Stimulated activated CD4-positive, alpha-beta T cell treated with anti-CD3 and anti-CD28 coated beads, TNF-alpha, amount 100 ng/mL, for 48 hours (primary cell): ENCODE data around the gene GFPT2.

Experiments used
- DNase-seq, 3 donors: peaks; one replicate each; pipeline ENCODE4 v3.0.0-alpha.2; 2020; ENCODE audit warnings: low read depth in 3 of 3

Gene GFPT2

DNA sequence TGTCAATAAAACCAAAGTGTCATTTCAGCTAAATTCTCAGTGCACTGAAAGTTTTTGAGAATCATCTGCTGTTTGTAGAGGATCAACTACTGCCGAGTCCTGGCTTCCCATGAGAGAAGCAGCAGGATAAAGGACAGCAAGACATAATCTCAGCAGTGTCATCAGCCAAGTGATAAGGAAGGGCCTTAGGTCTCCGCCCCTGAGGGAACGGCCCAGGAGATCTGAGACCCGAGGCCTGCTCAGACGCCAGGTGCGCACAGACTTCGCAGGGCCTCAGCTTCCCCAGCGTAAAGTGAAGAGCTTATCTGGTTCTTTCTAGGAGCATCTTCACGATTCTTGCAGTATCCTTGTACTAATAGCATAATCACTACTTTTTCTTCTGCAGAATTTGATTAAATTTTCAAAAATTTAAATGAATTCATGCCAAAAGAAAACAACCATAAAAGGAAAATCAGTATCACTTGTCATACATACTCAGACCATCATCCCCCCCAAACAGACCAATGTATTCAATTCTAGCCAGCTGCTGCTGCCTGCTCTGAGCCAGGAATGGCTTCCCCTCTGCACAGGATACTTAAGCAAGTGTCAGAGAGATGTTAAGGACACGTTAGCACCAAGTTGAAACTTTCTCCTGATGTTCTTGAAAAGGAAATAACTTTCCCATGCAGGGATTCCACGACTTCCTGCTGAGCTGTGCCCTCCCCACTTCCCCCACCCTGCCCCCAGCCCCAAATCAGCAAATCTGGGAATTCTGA lies 2.2 kb downstream of the GFPT2 start:
- DNase-seq = no peak

DNA sequence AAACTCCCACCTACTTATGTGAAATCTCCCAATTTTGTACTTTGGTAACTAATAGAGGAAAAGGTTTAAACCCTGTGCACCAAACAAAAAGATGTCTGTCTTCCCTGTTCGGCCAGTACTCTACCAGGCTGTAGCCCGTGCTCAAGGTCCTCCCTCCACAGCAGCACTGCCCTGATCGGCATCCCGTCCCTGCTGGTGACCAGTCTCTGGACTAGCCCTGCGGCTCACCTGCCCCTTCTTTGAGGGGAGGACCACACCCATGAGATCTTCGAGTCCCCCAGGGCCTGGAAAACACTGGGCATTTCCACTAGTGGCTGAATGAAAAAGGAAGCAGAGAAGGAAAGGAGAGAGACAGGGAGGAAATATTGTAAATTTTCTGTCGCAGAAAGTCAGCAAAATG lies 2.8 kb downstream of the GFPT2 start:
- no peak for DNase-seq

DNA sequence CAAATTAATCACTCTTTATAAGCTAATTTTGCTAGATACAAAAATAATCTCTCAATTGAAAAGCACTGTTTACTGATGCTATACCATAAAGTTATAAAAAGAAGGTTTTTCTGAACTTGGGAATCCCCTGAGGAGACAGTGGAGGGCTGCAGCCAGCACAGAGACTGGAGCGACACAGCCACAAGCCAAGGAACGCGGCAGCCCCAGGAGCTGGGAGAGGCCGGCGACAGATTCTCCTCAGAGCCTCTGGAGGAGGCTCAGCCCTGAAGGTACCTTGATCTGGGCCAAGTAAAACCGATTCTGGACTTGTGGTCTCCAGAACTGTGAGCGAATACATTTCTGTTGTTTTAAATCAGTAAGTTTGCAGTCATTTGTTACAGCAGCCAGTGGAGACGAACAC lies 3.7 kb downstream of the GFPT2 start:
- no peak for DNase-seq

DNA sequence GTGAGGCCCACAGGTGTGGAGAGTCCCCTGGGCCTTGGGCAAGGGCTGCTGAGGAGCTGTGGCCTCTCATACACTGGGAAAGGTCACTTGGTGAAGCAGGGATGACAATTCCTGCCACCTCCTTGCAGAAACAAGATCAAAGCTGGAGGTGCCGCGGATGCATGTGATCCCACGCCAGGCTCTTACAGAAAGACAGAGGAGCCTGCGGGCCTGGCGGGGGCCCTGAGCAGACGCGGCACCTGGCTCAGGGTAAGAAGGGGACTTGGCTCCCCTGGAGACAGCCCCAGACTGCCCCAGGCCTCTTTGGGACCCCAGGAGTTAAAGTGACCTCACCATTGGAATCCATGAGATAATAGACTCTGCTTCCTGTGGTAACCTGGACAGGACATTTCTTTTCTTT lies 4.8 kb downstream of the GFPT2 start:
- no peak for DNase-seq

DNA sequence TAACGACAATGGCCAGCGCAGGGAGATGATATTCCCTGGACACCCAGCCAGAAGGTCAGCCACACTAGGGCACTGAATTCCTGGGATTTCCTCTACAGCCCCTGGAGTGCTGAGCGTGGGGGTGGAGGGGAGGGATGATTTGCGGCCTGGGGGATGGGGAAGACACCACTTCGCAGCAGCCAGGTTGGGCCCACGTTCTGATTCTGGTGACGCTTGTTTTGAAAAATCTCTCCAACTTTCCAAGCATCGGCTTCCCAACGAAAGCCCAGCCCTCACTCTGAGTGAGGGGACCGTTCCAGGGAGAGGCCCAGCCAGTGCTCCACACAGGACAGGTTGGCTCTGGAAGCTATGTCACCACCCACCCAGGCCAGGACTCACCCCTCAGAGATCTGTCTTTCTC lies 5.4 kb downstream of the GFPT2 start:
- DNase-seq = no peak

DNA sequence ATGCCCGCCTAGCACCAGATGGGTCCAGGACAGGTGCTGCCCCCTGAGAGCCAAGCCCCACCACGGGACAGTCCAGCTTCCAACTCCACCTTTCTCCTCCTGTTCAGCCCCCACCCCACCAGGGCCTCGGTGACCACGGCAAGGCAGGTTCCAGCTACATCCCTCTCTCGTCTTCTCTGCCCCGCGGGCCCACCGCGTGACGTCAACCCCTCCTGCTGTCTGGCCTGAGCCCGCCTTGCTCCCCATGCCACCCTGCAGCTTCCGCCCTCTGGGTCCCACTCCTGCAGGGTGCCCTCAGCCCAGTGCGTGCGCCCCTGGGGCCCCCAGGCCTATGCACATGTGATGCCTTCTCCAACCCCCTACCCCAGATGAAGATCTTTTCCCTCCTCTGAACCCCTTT lies 6.8 kb downstream of the GFPT2 start:
- no peak for DNase-seq

DNA sequence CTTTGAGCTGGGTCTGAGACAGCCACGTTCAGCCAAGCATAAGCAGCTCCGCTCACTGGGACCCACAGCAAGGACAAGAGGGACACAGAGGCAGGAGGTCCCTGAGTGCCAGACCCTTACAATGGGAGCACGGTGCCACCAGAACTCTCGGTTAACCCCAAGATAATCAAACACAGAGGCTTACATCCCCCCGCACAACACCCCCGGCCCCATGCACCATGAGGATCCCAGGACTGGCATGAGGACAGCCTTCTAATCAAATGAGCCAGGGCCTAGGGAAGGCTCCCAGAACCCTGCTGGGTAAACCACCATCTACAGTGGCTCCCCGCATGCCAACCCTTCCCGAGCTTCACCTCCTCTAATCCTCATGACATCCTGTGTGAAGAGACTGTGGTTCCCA lies 7.4 kb downstream of the GFPT2 start:
- DNase-seq = no peak

DNA sequence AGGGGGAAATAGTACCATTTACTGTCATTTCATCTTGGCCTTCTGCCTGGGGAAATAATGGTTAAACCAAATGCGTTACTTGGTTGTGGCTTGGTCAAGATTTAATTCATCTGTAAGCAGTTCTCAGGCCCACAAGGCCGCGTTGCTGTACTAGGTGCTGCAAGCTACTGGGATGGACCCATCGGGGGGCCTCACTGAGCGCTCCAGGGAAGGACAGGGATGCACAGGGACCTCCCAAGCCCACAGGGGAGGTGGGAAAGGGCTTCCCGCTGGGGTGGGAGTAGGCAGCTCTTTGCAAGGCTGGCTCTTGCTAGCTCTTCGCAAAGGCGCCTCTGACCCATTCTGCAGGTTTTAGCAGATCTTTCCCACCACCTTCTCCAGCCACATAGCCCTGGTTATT lies 8.0 kb downstream of the GFPT2 start:
- DNase-seq = no peak

DNA sequence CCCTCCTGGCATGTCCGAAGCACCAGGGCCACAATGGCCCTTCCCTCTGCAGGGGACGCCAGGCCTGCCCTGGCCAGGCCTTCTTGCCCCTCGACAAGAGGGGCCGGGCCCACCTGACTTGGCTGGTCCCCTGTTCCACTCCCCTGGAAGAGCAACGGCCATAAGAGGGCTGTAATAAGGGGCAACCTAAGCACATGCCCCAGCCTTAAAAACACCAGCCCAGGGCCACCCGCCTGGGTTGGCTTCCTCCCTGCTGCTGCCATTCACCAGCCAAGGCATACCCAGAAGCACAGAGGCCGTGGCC lies 8.5 kb downstream of the GFPT2 start:
- no peak for DNase-seq

DNA sequence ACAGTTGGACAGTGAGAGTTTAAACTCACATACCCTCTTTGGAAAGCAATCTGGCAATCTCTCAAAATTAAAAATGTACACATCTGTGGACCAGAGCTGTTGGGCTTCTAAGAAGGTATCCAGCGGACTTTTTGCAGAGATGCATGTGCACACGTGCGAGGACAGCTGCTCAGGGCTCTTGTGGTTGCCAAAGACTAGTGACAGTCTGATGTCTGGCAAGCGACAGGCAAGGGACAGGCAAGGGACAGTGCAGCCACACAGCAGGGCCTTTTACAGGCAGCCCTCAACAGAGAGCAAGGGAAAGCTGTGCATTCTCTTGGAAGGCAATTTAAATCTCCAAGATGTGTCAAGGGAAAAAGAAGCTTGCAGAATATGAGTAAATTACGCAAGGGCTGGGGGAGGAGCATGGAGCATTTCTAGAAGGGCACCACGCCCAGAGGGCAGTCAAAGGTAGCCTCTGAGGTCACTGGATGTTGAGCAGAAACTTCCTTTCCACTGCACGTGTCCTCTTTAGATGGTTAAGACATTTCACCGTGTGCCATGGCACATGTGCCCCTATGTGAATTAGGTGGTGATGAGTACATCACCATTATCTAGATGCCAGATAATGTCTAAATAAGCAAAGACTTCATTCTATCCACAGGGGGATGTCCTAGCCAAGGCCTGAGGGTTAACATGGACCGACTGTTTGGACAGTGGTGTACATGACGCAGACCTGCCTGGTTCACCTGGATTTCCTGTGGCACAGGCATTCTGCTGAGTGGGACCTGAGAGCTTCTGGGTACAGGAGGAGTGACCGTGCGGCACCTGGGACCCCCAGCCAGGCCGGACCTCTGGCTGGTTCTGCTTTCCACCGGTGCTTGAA lies 9.1 kb downstream of the GFPT2 start:
- DNase-seq = no peak

DNA sequence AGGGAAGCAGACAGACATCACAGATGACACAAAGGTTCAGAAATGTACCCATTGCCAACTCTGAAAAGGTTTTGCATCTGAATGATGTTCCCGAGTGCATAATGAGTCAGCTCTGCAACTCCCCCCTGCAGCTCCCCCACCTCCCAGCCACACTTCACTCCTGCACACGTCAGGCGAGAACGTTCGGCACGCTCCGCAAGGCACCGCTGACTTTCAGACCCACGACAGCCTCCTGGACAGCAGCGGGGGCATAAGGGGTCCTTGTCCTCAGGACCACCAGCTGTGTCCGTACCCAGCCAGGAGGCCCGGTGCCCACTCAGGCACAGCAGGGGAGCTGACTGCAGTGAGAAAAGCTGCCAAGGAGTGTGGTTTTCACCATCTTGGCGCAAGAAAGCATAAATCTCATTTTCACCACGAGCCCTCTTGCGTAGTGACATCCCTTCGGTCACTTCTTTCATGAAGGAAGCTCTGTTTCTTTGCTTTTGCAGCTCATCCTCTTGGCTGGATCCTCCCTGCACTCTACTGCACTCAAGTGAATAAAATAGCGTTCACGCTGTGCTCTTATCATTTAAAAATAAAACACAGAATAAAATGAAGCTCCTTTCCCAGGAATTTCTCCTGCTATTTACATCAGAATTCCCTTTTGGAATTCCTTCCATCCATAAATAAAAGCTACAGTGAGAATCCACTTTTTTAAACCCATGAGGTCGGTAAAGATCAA lies 9.9 kb downstream of the GFPT2 start:
- no peak for DNase-seq

DNA sequence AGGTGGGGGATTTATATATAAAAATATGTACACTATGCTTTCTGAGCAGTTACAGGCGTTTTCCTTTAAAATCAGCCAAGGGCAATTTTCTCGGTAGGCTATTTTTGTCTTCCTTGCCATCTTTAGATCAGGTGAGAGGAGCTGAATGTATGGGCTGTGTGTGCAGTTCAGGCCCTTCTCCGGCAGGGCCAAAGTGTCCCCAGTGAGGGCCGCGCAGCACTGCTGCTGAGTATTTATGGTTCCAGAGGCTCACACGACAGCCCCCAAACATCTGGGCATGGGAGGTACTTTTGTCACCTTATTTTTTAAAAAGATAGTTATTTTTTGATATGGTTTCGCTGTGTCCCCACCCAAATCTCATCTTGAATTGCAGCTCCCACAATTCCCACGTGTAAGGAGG lies 11.5 kb downstream of the GFPT2 start:
- DNase-seq = no peak

DNA sequence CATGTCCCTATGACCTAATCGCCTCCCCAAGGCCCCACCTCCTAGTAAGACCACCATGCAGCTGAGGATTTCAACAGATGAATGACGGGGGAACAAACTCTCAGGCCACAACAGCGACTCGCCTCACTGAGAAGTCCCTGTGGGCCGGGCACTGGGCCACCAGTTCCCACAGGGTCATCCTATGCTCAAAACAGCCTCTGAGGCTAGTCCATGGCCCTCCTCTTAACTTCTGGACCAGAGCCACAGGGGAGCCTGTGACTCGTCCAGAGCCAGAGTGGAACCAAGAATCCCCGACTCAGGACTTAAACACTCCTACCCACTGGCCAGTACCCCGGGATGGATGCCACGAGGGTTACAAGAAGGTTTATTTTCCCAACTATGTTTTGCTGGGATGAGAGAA lies 12.3 kb downstream of the GFPT2 start:
- no peak for DNase-seq

DNA sequence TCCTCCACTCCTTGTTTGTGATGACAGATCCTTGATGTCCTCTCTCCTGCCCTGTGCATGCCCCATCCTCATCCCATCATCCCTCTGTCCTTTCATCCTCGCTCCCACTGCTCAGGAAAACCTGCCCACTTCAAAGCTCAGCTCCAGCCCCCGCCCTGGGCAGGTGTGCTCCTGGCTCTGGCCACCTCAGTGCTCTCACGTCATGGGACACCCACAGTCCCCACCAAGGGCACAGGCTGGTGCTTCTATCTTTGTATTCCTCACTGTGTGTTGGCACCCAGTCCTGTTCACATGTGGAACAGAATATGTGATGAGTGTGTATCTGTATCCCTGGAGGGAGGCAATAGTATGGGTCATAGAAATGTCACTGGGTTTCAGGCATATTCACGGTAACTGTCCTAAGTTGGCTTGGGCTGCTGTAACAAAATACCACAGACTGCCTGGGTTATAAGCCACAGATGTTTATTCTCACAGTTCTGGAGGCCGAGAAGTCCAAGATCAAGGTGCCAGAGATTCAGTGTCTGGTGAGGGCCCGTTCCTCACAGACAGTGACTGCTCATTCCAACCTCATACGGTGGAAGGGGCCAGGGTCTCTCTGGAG lies 13.5 kb downstream of the GFPT2 start:
- DNase-seq = no peak

DNA sequence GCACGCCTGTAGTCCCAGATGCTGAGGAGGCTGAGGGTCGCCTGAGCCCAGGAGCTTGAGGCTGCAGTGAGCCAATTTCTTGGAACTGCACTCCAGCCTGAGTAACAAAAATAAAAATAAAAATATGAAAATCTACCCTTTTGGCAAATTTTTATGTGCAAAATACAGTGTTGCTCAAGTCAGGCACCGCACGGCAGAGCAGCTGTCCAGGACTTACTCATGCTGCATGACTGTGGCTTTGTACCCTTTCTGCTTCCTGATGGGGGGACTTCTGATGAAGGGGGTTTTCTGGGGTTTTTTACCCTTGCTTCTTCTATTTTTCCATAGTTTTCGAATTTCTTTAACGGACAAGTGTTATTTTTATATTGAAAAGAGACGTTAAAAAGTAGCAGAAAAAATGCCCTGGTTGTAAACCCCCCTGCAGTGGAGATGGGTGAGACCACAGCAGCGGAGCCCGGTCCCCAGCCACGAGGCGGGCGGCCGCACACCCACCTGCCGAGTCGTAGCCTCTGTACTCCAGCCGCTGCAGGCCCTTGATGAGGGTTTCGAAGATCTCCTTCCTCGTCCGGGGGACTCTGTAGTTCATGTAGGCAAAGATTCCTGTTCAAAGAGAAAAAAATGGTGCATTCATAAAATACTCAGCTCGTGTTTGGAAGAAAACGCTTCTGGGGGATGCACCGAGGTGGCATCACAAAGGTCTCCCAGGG lies 15.0 kb downstream of the GFPT2 start:
- no peak for DNase-seq

DNA sequence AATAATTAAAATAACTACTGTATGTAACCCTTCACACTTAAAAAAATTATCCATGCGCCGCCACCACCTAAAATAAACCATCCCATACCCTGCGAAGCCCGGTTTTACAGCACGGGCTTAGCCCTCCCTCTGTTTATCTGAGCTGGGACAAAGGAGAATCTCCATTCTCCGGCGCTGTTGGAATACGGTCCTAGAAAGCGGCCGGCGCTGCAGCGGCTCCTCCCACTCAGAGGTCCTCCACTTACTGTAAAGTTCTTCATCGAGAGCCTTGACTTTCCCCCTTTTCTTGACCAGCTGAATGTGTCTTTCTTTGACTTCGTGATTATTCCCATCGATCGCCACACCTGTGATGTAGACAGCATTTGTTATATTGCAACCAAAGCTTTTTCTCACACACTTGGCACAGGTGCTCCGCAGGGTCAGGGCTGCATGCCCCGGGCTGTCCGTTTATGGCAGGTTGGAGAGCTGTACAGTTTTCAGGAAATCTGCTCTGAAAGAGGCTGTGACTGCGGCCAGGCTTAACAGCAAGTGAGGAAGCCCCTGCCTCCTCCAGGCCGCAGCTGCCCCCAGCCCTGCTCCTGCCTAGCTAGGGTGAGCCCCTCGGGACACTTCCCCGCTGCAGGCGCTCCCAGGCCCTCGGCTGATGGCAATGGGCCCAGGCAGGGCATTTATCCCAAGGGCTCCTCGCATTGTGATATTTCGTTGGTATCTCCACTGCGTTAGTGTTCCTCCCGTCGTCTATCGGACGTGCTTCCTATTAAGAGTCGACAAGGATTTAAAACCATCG lies 16.7 kb downstream of the GFPT2 start:
- DNase-seq = no peak

DNA sequence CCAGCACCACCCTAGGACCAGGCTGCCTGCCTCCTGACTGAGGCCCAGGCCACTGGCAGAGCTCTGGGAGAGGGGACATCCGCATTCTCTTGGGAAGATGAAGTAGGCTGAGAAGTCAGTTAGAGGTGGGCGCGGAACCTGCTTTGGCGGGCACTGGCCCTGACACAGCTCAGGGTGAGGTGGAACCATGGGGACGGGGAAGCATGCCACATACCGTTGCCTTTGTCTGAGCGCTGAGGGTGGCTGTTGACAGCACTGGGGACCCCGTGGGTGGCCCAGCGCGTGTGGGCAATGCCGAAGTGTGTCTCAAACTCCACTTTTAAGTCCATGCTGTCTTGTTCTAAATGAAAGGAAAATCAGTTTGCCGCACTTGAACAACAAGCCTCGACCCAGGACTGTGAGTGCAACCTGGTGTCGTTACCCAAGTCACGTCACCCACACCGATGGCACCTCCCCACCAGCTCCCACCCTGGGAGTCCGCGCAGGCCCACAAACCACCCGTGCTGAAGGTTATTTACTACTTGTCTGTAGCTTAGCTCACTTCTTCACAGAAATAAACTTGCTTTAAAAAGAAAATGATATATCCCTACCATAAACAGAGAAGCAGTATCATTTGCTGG lies 17.4 kb downstream of the GFPT2 start:
- DNase-seq = no peak

DNA sequence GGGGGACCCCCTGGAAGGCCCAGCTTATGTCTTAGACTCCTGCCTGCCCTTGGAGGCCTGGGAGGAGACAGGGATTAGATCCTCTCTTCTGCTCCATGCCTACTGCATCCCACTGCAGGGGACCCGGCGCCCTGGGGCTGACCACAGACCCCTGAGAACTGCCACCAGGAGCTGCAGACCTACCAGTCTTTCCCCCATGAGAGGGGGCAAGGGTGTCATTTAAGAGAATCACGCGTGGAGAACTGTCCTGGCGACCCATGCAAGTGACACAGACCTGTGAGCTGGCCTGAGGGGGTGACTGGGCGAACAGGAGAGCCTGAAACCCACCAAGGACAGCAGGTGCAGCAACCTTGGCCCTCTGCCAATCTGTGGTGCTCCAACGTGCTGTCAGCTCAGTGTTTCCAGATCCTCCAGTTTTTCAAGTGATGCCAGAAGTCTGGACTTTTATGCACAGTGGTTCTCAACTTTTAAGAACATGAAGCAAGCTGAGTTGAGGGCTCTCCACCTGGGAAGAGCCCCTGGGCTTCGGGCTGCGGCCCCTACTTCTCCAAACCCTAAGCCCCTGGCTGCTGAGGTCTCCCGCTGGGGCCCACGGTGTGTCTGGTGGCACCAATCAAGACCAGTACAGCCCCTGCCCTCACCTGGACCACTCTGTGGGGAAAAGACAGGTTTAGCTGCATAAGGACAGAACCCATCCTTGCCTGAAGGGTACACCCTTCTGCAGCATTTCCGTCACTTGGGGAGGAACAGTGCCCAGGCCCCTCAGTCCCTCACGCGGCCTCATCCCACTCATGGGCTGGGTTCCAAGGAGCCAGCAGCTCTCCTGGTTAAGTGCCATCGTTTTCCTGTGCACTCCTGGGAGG lies 18.2 kb downstream of the GFPT2 start:
- no peak for DNase-seq

DNA sequence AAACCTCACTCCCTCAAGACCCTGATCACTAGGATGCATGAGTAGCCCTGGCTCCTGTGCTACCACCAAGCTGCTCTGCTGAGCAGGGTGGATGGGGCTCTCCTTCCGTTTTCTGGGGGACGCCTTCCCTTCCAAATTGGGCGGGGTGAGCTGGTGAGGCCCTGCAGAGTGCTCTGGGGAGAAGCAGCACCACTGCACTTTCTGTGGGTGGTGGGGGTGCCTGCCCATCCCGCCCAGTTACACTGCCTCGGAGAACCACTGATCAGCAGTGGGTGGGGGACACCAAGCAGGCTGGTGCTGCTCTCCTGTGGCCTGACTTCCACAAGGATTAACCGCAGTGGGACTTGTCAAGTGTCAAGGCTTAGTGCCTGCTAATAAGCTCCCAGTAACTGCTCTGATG lies 19.0 kb downstream of the GFPT2 start:
- DNase-seq = no peak

DNA sequence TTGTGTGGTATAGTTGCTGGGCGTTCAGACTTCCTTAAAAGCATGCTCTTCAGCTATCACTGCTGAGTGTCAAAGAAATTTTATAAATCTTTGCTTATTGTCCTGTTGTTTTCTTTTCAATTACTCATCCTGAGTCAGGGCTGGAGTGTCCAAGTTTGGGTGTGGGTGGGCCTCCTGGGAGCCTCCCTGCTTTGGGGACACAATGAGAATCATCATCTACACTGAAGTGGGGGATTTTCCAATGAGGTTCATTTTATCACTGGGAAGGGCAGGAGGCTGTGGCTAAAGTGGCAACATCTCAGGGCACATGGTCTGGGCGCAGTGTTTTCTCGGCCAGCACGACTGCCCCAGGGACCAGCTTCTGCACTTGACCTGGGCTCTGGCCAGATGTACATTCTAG lies 19.5 kb downstream of the GFPT2 start:
- no peak for DNase-seq
